ENCODE measurements around the gene CDKL4.
"Not testable (repeated sequence)": the region's sequence is repeated elsewhere in the genome, so short reads cannot be mapped to it uniquely, and the experiment has no call there.

The CDKL4 gene

DNA sequence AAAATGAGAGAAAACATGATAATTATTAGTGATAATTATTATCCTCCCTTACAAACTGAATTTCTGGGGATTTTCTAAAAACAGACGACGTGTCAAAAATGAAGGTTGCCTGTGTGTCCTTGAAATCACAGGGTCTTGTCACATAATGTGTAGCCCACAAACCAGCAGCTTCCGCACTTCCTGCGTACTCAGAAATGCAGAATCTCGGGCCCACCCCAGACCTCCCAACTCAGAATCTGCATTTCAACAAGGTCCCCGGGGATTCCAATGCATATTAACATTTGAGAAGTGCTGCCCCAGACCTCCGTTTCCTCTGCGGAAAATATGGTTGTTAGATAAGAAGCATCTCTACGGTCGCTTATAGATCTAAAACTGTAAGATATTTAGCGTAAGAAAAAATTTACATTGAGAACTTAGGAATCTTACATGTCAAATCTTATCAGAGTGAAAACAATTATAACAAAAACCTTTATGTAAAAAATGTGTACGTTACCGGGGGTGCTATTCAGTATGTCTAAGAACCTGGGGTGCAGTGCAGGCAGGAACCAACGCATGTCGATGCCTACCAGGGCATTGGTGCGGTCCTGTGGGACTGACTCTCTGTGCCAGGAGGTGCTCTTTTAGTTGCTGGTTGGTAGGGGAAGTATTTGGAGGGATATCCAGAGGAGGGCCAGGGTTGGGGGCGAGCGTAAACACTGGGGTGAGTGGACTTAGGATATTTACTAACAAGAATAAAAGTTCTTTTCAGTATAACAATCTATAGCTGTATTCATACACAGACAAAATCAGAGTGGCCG is 15.2 kb downstream of the CDKL4 start:
- DNase-seq: peak in 1 of 2 experiments; percentile 29

DNA sequence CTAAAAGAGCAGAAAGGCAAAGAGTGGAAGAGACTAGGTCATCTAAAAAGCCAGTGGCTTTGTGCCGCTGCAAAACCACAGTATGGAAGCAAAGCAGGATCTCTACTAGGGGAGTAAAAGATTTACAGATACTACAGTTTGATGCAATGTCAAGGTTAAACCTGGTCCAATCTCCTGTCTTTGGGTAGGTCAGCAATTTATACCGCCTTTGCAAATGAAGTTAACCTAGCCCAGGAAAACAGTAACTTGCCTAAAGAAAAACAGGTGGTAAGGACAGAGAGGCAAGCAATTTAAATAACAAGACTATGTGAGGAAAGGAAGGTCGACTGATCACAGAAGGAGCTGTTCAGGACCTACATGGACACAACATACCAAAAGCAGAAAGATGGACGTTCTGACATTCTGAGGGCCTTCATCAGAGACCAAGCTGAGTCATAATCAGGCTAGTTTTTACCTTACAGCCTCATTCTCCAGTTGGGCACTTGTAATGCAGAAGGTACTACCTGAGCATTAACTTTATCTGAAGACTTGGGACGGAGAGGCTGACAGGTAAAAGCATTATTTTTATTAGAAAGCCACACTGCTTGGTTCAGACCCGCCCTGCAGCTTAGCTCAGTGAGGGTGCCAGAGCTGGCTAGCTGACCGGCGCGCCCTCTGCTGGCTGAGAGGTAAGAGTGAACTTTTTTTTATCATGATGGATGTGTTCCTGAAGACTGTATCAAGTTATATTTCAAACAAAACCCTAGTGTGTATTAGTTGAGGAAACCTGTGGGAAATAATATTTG is 15.9 kb downstream of the CDKL4 start:
- DNase-seq: peak; percentile 83

DNA sequence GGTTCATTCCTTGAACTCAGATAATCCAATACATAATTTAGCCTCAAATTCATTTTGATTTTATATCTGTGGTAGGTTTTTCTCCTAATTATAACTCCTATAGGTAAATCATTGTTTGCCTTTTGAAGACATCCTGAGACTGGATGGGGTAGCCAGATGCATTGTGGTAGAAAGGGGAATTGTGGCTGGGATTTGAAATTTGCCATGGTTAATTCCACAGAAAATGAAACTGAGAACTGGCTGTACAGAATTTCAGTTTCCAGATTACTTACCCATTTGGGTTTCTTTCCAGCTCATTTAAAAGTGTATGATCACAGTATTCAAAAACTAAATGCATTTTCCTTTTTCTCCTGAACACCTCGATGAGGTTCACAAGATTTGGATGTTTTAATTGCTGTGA is 18.2 kb downstream of the CDKL4 start:
- no peak for DNase-seq

DNA sequence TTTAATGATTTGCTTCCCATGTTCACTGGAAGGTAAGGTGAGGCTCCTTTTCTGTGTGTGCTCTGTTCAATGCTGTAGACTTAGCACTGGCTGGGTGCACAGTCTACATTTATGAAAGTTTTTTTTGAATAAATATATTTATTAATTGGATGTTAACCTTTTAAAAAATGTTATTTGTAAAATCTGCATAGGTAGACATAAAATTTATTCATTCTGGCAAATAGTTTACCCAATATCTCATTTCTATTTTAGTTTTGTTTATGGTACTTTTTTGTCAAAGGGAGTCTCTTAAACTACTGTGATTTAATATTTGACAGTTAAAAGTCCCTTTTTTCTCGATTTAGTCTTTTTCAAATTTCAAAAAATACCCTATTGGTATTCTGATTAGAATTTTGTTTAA is 19.9 kb downstream of the CDKL4 start:
- no peak for DNase-seq

DNA sequence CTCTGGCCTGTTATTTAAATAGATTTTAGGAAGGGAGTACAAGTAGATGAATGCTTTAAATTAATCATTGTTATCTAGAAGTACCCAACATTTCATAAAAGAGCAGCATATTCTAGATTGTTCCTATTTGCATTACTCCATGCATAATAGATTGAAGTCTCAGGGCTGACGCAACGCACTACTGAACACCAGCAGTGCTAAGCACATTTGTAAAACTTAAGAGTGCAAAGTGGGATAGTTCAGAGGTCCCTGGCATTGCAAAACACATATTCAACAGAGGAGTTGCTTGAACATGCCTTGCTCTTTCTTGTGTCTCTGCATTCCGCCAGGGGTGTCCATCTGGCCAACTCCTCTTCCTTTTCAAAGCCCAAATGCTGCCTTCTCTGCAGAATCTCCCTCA is 22.3 kb downstream of the CDKL4 start:
- no peak for DNase-seq

DNA sequence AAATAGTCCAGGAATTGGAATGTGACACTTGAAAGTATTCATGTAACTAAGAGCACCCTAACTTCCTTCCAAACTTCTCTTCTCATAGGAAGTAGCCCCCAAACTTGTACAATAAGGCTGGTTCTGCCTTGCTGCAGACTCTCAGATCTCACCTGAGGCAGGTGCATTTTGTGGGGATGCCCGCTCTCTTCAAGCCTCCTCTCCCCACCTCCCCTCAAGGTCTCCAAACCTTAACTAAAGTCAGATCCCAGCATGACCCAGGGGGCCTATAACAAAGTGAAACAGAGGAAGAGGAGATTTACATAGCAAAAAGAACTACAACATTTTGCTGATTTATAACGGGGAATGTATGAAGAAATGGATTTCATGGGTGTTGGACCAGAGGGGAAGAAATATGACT is 23.6 kb downstream of the CDKL4 start:
- DNase-seq: no peak

DNA sequence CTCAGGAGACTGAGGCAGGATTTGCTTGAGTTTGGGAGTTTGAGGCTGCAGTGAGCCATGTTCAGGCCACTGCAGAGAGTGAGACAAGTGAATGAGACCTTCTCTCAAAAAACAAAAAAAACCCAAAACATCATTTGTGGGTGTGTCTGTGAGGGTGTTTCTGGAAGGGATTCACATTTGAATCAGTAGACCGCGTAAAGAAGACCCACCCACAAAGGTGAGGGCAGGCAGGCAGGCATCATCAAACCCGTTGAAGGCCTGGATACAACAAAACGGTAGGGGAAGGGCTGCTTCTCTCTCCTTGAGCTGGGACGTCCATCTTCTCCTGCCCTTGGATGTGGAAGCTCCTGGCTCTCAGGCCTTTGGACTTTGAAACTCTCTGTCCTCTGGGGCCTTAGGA is 25.4 kb downstream of the CDKL4 start:
- DNase-seq: no peak

DNA sequence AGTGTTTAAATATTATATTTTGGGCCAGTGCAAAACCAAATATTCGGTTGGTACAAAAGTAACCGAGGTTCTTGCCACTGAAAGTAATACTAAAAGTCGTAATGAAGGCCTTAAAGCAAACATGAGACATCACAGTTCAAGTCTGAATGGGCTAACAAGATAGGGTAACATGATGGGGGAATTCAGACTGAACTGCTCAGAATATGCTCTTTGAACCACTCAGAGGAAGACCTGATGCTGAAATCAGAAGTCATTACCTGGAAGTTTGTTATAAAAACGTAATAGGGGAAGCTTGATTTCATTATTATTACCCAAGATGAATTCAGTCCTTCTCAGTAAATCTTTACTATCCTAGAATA is 26.6 kb downstream of the CDKL4 start:
- no peak for DNase-seq

DNA sequence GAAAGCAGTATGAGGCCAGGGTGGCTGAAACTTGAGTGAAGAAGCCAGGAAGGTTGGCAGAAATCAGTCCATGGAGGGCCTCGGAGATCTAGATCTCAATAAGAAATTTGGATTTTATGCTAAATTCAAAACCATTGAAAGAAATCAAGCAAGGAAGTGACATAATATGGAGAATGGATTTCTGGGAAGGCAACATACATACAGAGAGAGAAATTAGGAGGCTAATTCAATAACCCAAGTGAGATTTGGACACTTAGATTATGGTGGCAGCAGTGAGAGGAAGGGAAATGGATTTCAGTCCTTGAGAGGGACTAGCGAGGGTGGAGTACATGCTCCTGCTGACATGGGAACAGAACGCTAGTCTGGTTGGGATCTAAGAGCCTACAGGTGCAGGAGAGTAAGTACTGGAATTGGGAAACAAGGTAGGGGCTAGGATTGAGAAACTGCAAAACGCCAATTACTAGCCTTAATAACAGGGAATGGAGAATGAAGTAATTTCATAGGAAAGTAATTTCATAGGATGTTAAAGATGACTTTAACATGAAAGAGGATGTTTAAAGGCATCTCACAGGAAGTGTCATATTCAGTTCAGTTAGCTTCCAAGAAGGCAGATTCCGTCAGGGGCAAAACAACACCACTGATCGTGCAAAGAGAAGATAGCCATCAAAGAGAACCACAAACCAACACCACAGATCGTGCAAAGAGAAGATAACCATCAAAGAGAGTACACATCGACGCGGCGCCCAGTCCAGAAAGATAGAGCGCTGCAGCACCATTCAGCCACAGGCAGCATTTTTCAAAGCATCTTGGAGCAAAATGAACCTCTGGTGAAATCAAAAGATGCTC is 27.2 kb downstream of the CDKL4 start:
- peak; percentile 60 to 67 for DNase-seq

DNA sequence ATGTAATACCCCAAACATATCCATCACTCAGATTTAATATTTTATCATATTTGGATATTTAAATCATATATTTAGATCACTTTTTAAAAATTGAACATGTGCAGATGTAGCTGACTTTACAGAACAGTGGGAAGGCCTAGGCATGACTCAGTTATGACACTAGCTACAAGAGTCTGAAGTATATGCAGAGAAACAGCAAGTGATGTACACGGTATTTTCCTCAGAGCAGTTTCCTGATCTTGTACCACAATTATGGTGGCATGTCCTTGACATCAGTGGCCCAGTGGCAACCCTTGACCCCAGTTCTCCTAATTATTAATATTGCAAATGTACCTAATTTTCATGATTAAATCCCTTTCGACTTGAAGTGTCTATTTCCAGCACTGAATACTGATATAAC is 28.2 kb downstream of the CDKL4 start:
- DNase-seq: no peak

DNA sequence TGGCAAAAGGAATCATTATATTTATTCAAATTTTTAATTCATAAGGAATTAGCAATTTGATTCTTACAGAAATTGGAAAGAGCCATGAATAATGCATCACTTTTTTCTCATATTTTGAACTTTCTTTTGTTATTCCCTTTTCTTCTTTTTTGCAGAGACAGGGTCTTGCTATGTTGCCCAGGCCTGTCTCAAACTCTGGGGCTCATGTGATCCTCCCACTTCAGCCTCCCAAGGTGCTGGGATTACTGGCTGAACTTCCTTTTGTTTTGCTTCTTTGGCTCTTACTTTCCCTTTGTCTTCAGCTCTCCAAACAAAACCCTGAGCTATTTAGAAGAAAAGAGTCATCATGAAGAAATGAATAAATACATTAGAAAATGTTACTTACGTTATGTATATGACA is 30.8 kb downstream of the CDKL4 start:
- DNase-seq: no peak

DNA sequence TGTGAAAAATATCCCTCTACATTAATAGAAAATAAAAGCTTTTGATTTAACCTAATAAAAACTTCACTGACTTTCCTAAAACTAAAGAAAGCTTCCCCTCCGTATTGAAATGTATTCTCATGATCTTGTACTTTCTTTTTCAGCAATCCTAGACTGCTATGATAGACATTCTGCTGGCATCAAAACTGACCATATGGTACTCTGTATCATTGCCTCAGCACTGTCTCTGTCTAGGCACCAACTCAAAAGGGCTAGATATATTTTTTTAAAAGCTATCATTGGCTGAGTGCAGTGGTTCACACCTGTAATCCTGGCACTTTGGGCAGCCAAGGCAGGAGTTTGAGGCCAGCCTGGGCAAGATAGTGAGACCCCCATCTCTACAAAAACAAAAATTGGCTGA is 32.9 kb downstream of the CDKL4 start:
- no peak for DNase-seq

DNA sequence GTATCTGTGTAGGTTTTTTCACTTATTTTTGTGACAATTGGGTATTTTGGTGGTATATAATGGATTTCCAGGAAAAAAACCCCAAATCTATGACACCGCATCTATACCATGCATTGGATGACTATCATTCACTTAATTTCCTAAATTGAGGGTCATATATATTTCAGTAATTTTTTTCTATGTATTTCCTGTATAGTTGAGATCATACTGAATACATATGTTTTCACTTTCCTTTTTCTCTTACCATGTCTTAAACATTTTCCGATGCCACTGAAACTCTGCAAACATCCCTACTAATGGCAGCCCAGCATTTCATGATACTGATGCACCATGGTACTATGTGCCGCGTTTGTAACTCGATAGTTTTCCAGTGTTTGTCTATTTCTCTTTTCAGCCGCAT is 40.4 kb downstream of the CDKL4 start:
- DNase-seq: no peak

DNA sequence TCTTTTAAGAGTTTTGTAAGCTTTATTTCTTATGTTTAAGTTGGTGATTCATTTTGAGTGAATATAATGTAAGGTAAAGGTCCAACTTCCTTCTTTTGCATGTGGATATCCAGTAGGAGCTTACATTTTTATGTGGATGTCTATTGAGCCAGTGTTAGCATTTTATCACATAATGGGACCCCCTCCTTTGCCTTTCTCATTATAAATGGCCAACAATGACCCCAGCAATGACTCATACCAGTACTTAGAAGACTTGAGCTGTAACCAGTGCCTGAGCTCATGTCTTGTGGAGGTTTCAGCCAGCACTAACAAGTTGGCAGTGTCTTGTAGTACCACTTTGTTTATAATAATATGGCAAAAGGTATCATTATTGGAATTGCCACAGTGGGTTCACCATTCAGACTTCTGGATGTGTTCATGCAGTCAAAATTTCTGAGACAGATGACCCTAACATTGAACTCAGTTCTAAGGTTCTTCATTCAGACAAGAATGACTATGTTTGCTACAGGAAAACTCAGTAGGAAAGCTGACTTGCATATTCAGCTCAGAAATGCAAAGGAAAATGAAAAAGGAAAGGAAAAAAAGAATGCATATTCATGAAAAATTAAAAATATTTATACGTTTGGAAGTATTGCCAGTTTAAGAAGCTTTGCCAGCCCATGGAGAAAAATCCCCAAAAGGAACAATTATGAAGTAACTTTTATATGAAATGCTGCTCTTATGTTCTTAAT is 41.0 kb downstream of the CDKL4 start:
- DNase-seq: no peak

DNA sequence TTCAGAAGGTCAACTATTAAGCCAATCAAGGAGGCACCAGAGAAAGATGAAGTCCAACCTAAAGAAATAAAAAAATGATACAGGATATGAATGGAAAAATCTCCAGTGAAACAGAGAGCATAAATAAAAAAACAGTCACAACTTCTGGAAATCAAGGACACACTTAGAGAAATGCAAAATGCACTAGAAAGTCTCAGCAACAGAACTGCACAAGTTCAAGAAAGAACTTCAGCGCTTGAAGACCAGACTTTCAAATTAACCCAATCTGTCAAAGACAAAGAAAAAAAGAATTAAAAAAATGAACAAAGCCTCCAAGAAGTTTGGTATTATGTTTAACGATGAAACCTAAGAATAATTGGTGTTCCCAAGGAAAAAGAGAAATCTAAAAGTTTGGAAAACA is 46.8 kb downstream of the CDKL4 start:
- DNase-seq: not testable (repeated sequence)

DNA sequence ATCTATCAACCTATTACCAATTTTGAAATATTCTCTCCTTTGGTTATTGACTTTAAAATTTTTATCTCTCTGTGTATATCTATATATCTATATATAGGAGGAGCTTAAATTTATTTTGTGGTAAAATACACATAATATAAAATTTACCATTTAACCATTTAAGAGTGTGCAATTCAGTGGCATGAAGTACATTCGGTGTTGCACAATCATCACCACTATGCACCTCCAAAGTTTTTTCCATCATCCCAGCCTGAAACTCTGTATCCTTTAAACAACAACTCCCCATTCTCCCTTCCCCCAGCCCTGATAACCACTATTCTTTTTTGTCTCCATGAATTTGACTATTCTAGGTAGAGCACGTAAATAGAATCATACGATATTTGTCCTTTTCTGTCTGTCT is 49.1 kb downstream of the CDKL4 start:
- DNase-seq: no peak

DNA sequence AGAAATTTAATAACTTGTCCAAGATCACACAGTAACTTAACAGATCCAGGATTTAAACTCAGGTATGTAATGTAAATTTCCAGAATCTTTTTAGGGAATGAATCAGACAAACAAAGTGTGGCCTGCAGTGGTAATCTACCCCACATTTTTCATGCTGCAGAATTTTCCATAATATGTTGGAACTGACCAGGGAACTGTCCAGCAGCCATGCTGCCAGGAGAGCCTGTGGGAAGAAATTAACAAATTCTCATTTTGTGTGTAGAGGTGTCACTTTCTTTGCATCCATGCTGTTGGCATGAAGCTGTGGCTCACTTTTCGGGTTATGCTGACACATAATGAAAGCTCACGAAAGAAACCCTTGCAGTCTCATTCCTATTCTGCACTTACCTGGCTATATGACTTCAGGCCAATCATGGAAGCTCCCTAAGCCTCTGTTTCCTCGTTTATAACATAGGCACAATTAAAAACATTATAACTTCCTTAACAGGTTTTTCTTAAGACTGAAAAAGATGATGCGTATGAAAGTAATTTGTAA is 54.7 kb downstream of the CDKL4 start:
- DNase-seq: no peak

DNA sequence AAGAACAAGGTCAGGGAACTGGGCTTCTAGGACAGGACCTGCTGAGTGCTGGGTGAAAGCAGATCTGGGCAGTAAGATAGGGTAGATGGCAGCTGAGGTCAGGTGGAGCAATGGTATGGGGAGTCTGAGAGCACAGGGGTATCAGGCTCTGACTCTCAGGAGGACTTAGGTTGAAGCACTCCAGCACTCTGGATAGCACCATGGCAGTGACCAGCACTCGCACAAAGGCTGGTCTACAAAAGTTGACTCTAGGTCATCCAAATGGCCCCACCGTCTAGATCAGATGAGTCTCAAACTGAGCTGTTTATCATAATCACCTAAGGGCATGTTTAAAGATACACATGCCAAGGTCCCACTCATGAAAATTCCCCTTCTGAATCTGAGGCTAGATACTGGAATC is 60.1 kb downstream of the CDKL4 start:
- no peak for DNase-seq

DNA sequence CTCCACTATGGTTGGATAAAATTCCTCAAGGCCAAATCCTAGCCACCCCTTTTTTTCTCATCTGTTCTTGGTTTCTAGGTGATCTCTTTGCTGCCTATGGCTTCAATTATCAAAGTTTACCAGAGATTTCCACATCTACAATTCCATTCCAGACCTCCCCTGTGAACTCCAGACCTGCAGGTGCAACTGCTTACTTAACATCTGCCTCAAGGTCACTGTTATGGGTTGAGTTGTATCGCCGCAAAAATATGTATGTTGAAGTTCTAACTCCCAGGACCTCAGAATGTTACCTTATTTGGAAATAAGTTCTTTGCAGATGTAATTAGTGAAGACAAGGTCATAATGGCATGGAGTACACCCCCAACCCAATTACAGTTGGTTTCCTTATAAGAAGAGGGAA is 62.5 kb downstream of the CDKL4 start:
- DNase-seq: no peak

DNA sequence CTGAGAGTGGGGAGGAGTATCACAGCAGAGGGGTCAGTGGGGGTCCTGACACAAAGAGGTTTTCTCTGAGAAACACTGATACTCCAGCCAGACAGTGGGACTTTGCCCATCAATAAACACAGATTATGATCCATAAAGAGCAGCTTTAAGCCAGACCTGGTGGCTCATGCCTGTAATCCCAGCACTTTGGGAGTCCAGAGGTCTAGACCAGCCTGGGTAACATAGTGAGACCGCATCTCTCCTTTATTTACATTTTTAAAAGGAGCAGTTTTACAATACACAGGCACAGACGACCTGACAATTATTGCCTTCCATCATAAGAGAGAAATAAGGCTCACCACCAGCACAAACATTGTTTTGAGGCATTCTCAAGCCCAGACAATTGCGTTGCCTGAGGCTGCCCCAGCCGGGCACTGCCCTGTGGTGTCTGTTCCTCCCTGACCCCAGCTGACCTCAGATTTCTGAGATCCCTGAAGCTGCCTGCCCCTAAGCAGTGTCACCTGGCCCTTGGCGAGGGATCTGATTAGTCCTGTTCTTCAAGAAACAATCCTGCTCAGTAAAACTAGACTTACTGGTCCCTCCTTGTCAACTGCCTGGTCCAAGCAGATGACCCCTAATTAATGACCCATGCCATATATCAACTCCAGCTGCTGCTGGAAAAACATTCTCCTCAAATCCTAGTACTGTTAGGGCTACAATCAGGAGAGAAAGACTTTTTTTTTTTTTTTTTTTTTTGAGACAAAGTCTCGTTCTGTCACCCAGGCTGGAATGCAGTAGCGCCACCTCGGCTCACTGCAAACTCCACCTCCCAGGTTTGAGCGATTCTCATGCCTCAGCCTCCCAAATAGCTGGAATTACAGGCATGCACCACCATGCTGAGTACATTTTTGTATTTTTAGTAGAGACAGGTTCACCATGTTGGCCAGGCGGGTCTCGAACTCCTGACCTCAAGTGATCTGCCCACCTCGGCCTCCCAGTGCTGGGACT is 63.5 kb downstream of the CDKL4 start:
- no peak for DNase-seq

DNA sequence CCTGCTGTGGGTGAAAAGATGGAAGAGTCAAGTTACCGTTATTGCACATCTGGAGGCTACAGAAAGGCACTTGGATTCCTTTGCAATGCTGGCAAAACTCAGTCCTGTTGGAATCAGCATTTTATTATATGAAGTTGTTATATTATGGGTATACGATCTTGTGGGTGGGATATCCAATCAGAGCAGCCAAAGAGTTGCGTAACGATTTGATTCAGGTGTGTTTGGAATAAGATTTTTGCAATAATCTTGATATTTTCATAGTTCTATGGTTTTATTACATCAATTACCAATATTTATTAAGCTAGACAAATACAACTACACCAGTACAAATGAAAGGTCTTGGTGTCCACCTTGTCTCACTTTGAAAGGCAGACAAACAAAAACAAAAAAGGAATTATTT is 65.0 kb downstream of the CDKL4 start:
- no peak for DNase-seq

Measured in activated CD4-positive, alpha-beta T cell treated with anti-CD3 and anti-CD28 coated beads, Interleukin-2, amount 50 U/mL, for 48 hours (primary cell).